GM19239 (cell line): ENCODE measurements around the gene GPATCH1.

Experiments used
- DNase-seq: peaks from one replicate; pipeline ENCODE4 v3.0.0; 2011; ENCODE audit warnings: low spot score; ENCODE audit not compliant: insufficient read length
- FAIRE-seq: peaks from 2 replicates; lab custom pipeline; 2011; peaks lifted over from hg19 to GRCh38; lab: Jason Lieb, UNC

Gene GPATCH1

GRCh38 chr19:33063356-33063752, 17.6 kb upstream of the GPATCH1 start:
- FAIRE-seq, result no peak
- DNase-seq, result no peak

- FAIRE-seq (peak; percentile 74), DNase-seq (no peak)
Measured at GRCh38 chr19:33063753-33064457, 17.1 kb upstream of the GPATCH1 start.

GRCh38 chr19:33064458-33064791, 16.6 kb upstream of the GPATCH1 start:
- no peak for FAIRE-seq
- peak; percentile 59 for DNase-seq

DNA sequence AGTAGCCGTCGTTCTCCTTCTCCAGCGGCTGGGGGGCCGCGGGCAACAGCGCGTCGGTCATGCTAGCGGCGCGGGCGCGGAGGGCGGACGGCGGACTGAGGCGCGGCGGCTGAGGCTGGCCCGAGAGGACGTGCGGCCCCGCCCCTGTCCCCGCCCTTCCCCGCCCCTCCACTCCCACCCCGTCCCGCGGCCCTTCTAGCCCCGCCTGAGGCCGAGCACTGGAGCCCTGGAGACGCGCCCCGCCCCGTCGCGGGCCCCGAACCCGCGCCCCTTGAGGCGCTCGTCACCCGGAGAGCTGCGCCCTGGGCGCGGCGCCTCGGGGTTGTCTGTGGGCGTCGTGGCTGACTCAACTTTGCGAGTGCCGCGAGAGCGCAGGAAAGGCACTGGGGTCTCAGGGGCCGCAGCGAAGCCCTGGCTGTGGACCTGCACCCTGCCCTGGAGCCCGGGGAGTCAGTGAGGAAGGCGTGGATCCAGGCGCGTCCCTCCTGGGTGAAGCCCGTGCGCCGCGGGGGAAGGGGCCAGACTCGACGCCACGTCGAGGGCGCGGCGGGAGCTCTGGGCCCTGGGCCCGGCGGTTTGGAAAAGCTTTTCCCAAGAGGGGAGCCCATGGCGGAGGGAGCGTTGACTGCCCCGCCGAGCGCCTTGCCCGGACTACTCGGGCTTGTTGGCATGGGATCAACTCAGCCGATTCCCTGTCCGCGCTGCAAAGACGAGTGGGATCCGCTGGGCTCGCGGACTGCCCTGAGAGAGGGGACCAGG, 16.0 kb upstream of the GPATCH1 start, which contains the start of gene RHPN2:
TSS of gene RHPN2 (minus strand) at position 97 of the 759 bp plus-strand sequence. CDS start at position 61, 36 bp downstream.
- DNase-seq (peak; percentile 90), FAIRE-seq (peak; percentile 66)

DNA sequence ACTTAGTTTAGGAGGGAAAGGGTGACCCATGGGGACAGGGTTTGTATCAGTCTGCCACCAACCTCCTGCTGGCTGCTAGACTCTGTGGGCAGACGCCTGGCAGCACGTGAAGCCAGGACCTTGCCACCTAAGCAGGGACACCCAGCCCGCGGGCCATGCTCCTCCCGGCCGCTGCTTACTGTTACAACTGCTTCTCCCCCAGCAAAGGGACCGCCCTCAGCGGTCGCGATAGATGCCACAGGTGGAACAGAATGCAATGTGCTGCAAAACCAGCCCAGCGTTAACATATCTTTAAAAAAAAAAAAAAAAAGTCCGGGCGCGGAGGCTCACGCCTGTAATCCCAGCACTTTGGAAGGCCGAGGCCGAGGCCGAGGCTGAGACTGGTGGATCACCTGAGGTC, 14.4 kb upstream of the GPATCH1 start:
- FAIRE-seq (no peak), DNase-seq (no peak)

DNA sequence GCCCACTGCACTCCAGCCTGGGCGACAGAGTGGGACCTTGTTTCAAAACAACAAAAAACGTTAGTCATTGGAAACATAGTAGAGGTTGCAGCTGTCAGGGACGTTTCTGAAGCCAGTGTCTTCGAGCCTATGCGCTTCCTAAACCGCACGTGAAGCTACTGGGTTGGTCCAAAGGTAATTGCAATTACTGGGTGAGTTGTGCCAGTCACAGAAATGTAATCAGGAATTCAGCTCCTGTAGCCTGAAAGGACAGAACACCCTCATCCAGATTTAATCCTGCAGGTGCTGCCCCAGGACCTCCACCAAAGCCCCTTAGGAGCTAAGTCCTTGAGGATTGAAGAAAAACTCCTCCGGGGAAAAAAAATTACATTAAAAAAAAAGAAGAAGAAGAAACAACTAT, 13.9 kb upstream of the GPATCH1 start:
- DNase-seq (no peak), FAIRE-seq (no peak)

GRCh38 chr19:33071887-33072286, 9.1 kb upstream of the GPATCH1 start:
- DNase-seq (no peak), FAIRE-seq (no peak)

DNA sequence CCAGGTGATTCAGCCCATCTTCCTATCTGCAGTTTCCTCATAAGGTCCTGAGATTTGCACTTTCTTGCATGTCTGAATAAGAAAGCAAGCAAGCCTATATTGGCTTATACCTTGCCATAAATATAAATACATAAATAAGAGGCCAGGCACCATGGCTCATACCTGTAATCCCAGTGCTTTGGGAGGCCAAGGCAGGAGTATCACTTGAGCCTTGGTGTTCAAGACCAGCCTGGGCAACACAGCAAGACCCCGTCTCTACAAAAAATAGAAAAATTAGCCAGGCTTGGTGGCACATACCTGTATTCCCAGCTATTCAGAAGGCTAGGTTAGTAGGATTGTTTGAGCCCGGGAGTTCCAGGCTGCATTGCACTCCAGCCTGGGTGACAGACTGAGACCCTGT, 5.5 kb upstream of the GPATCH1 start:
- DNase-seq (no peak), FAIRE-seq (no peak)

- DNase-seq (no peak), FAIRE-seq (no peak)
Measured at GRCh38 chr19:33085570-33086128, 4.7 kb downstream of the GPATCH1 start.

DNA sequence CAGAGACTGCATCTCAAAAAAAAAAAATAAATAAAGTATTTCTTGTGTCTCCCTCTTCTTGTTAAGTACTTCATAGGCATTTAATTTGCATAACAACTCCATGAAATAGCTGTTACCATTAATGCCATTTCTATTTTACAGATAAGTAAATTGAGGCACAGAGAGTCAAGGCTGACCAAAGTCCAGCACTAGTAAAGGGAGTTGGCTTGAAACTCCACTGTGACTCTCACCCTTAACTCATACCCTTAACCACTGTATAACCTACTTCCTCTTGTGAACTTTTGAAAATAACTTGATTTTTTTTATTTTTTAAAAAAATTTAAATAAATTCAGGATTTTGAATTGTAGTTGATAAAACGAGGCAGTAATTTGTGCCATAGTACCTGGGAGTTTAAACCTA, 6.0 kb downstream of the GPATCH1 start:
- no peak for FAIRE-seq
- DNase-seq, result no peak

- FAIRE-seq, result no peak
- no peak for DNase-seq
Measured at GRCh38 chr19:33089010-33089409, 8.0 kb downstream of the GPATCH1 start.

- DNase-seq (no peak), FAIRE-seq (no peak)
Measured at GRCh38 chr19:33090179-33090578, 9.2 kb downstream of the GPATCH1 start.

DNA sequence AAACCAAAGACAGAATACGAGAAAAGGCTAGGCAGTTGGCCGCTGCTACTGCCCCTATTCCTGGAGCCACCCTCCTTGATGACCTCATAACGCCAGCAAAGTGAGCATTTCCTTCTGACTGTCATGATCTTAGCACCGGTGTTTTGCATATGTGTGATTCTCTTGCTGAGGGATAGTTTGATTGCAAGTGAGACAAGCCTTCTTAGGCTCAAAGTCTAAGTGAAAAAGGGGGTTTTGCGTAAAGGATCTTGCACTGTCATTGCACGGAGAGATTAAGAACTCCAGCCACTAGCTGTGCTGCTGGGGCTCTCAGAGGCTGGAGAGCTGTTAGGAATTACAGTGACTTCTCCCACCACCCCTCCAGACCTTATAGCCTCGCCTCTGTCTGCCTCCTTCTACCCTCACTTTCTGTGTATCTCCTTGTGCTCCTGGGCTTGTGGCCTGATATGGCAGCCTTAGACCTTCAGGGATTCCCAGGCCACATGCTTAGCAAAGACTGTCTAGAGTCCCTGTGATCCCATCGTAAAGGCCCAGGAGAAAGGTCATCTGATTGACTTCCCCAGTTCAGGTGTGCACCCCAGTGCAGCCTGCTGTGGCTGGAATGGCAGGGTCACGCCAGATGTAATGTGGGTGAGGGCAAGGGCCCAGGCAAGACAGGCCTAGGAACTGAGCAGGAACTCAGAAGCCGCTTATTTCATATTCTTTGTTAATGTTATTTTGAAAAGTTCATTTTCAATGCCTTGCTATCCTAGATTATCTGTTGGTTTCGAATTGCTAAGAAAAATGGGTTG, 12.6 kb downstream of the GPATCH1 start:
- FAIRE-seq (no peak), DNase-seq (no peak)

- no peak for FAIRE-seq
- DNase-seq, result no peak
Measured at GRCh38 chr19:33094436-33095067, 13.6 kb downstream of the GPATCH1 start.

GRCh38 chr19:33096005-33096404, 15.0 kb downstream of the GPATCH1 start:
- FAIRE-seq (no peak), DNase-seq (no peak)

DNA sequence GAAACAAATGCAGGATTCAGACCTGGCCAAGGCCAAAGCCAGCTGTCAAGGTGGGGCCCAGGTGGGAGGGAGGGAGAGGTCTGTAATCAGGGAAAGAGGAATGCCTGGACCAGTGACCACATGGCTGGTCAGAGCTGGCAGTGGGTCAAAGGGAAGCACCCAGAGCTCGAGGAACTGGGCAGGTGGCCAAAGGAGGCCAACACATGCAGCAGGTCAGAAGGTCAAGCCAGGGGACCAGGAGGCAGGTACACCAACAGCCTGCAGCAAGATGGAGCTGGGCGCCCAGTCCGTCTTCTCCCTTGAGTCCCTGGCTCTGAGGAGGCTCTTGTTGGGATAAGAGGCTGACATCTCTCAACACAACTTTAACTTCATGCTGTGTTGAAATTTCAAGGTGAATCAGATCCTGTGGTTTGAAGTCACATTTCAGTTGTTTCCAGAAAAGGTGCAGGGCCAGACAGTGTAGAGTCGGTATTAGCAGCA, 17.1 kb downstream of the GPATCH1 start:
- no peak for FAIRE-seq
- DNase-seq, result no peak

GRCh38 chr19:33100894-33101644, 20.1 kb downstream of the GPATCH1 start:
- no peak for FAIRE-seq
- DNase-seq, result no peak

DNA sequence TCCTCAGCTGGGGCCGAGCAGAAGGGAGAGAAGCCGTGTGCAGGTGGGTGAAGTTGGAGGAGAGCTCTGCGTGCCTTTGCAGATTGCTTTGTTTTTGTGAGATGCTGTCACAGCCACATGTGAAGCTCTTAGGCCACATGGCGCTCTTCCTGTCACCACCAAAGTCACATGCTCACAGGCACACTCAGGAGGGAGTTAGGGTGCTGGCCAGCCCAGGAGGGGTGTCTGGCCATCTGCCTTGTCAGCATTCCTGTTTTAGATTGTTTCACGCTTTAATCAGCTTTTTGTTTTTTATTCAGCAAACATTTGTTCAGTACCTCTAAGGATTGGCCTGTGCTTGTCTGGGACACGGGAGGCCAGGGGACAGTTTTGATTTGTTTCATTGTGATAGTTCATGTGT, 21.9 kb downstream of the GPATCH1 start:
- DNase-seq (no peak), FAIRE-seq (no peak)

DNA sequence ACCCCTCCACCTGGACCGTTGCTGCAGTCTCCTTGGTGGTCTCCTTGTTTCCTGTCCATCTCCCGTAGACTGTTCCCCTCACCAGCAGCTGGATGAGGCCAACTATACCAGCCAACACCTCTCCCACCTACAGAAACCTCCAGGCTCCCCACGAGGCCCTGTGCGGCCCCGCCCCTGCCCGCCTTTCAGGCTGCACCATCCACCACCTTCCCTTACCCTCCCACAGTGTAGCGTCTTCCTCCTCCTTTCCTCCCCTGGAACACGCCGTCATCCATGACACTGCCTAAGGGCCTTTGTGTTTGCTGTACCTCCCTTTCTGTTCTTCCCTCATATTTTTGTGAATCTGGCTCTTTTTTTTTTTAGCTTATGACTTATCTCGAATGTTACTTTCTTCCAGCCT, 27.2 kb downstream of the GPATCH1 start:
- DNase-seq (no peak), FAIRE-seq (no peak)
